Measurements from ENCODE around the gene ZWILCH. TPM values are rescaled to one million over a fixed set of nuclear protein-coding genes. Genes with fewer than 3 reads are reported as not detected.
A peak's percentile ranks its signal among the peaks of the same experiment; 100 is the strongest.
"Not testable (repeated sequence)": the region's sequence is repeated elsewhere in the genome, so short reads cannot be mapped to it uniquely, and the experiment has no call there.

ZWILCH gene
- 10 to 100 TPM; 21.2 to 30.2 (median 27.7) TPM for polyA plus RNA-seq (ENCODE audit: insufficient read length in 3 of 3)

- DNase-seq (ENCODE audit: low read depth in 3 of 3, low spot score in 2 of 3), result peak; percentile 80 to 95 (median 82)
Observed at GRCh38 chr15:66504563-66505429, at the start of gene ZWILCH, which contains the start of gene RPL4. ZWILCH (plus strand) TSS chr15:66505326; CDS start chr15:66505339, 13 bp downstream. RPL4 (minus strand) TSS chr15:66504855; CDS start chr15:66504790, 65 bp downstream.

- no peak for DNase-seq (ENCODE audit: low read depth in 3 of 3, low spot score in 2 of 3)
Observed at GRCh38 chr15:66456211-66456610, 48.9 kb upstream of the ZWILCH start.

GRCh38 chr15:66459818-66460615 lies 45.1 kb upstream of the ZWILCH start:
- no peak for DNase-seq (ENCODE audit: low read depth in 3 of 3, low spot score in 2 of 3)

GRCh38 chr15:66461294-66461693 lies 43.8 kb upstream of the ZWILCH start:
- DNase-seq (ENCODE audit: low read depth in 3 of 3, low spot score in 2 of 3), result not testable (repeated sequence)

GRCh38 chr15:66461917-66462316 lies 43.2 kb upstream of the ZWILCH start:
- no peak for DNase-seq (ENCODE audit: low read depth in 3 of 3, low spot score in 2 of 3)

GRCh38 chr15:66462627-66463026 lies 42.5 kb upstream of the ZWILCH start:
- no peak for DNase-seq (ENCODE audit: low read depth in 3 of 3, low spot score in 2 of 3)

- not testable (repeated sequence) for DNase-seq (ENCODE audit: low read depth in 3 of 3, low spot score in 2 of 3)
Observed at GRCh38 chr15:66465294-66465693, 39.8 kb upstream of the ZWILCH start.

- not testable (repeated sequence) for DNase-seq (ENCODE audit: low read depth in 3 of 3, low spot score in 2 of 3)
Observed at GRCh38 chr15:66467162-66468040, 37.7 kb upstream of the ZWILCH start.

GRCh38 chr15:66470825-66471224 lies 34.3 kb upstream of the ZWILCH start:
- not testable (repeated sequence) for DNase-seq (ENCODE audit: low read depth in 3 of 3, low spot score in 2 of 3)

- DNase-seq (ENCODE audit: low read depth in 3 of 3, low spot score in 2 of 3), result no peak
Observed at GRCh38 chr15:66472176-66472999, 32.7 kb upstream of the ZWILCH start.

- DNase-seq (ENCODE audit: low read depth in 3 of 3, low spot score in 2 of 3), result no peak
Observed at GRCh38 chr15:66474135-66474534, 31.0 kb upstream of the ZWILCH start.

GRCh38 chr15:66474963-66475362 lies 30.2 kb upstream of the ZWILCH start:
- DNase-seq (ENCODE audit: low read depth in 3 of 3, low spot score in 2 of 3), result no peak

- no peak for DNase-seq (ENCODE audit: low read depth in 3 of 3, low spot score in 2 of 3)
Observed at GRCh38 chr15:66476535-66476934, 28.6 kb upstream of the ZWILCH start.

GRCh38 chr15:66477011-66477410 lies 28.1 kb upstream of the ZWILCH start:
- no peak for DNase-seq (ENCODE audit: low read depth in 3 of 3, low spot score in 2 of 3)

GRCh38 chr15:66480267-66480666 lies 24.9 kb upstream of the ZWILCH start:
- no peak for DNase-seq (ENCODE audit: low read depth in 3 of 3, low spot score in 2 of 3)

- no peak for DNase-seq (ENCODE audit: low read depth in 3 of 3, low spot score in 2 of 3)
Observed at GRCh38 chr15:66481107-66481856, 23.8 kb upstream of the ZWILCH start.

GRCh38 chr15:66482539-66482938 lies 22.6 kb upstream of the ZWILCH start:
- DNase-seq (ENCODE audit: low read depth in 3 of 3, low spot score in 2 of 3), result no peak

GRCh38 chr15:66483131-66483566 lies 22.0 kb upstream of the ZWILCH start:
- DNase-seq (ENCODE audit: low read depth in 3 of 3, low spot score in 2 of 3), result no peak

Measured in right renal cortex interstitium (tissue), 3 donors.